Endothelial cell of umbilical vein (primary cell): ENCODE results near the gene TK1.
A peak's percentile ranks its signal among the peaks of the same experiment; 100 is the strongest.

Experiments
- CTCF ChIP-seq, 2 donors: IDR thresholded peaks; 1 replicate in 1 of 2; 2 replicates in 1 of 2; pipeline ENCODE4 v1.5.1; 2011; ENCODE audit warnings: low read length in 2 of 2, mild to moderate bottlenecking in 2 of 2, moderate library complexity in 2 of 2, control low read depth in 1 of 2, inconsistent platforms in 1 of 2, low read depth in 1 of 2; ENCODE audit not compliant: insufficient read depth in 1 of 2; ENCODE audit errors: extremely low read depth in 1 of 2
- EZH2 ChIP-seq: IDR thresholded peaks from 2 replicates; pipeline ENCODE4 v1.6.1; 2012; ENCODE audit warnings: borderline replicate concordance, low read depth, mild to moderate bottlenecking, moderate library complexity, low read length, inconsistent platforms; ENCODE audit not compliant: severe bottlenecking
- GATA2 ChIP-seq: IDR thresholded peaks from 2 replicates; pipeline ENCODE4 v1.7.0; 2011; ENCODE audit warnings: low read depth, mild to moderate bottlenecking, moderate library complexity, mixed read lengths, low read length; ENCODE audit not compliant: insufficient read length, insufficient read depth
- JUN ChIP-seq: IDR thresholded peaks from 2 replicates; pipeline ENCODE4 v1.6.1; 2011; ENCODE audit warnings: borderline replicate concordance, low read depth; ENCODE audit not compliant: insufficient read length, insufficient read depth
- MYC ChIP-seq: IDR thresholded peaks from one replicate; pipeline ENCODE4 v1.6.1; 2011; ENCODE audit warnings: mild to moderate bottlenecking, low read depth, low read length
- POLR2A ChIP-seq: IDR thresholded peaks from 2 replicates; pipeline ENCODE4 v1.6.1; 2012; ENCODE audit warnings: low read depth, mild to moderate bottlenecking, control low read depth, low read length
- POLR2AphosphoS5 ChIP-seq: IDR thresholded peaks from 2 replicates; pipeline ENCODE4 v1.6.1; 2012; ENCODE audit warnings: low read depth, mild to moderate bottlenecking, control low read depth, low read length, moderate library complexity; ENCODE audit not compliant: insufficient read depth

DNA sequence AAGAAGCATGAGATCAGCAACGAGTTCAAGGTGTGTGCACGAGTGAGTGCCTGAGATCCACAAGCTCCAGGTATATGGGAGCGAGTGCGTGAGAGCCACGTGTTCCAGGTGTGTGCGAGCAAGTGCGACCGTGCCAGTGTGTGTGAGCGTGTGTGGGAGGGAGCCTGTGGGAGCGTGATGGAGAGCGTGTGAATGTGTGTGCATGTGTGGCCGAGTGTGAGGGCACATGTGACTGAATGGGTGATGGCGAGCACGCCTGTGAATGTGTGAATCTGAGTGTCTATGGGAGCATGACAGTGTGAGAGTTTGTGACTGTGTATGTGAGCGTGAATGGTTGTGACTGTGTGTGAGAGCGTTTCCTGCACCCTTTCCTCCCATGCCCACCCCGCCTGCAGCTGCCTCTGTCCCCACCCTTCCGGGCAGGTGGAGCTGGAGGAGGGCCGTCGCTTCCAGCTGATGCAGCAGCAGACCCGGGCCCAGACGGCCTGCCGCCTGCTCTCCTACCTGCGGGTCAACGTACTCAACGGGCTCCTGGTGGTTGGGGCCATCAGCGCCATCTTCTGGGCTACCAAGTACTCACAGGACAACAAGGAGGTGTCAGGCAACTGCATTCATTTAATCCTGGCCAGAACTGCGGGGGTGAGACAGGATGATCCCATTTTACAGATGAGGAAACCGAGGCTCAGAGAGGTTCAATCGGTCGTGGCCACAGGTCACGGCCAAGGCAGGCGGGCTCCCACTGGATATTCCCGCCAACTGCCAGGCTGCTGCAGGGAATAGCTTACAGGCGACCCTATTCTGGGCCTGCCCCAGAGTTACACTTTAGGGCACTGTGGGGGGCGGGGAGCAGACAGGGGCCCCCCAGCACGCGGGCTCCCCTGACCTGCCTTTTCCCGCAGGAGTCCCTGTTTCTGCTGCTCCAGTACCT, 52.6 kb downstream of the TK1 start:
- peak; percentile 53 to 76 for TF ChIP-seq CTCF (IDR thresholded peaks at IDR 0.05; ENCODE audit: extremely low read depth in 1 of 2, insufficient read depth in 1 of 2, low read depth in 1 of 2, low read length in 2 of 2)
- TF ChIP-seq EZH2 = no peak
- no peak for TF ChIP-seq POLR2A
- TF ChIP-seq POLR2AphosphoS5 = no peak
- no peak for TF ChIP-seq MYC
- TF ChIP-seq JUN = no peak
- no peak for TF ChIP-seq GATA2
